ENCODE results near the gene SLC25A10.

DNA sequence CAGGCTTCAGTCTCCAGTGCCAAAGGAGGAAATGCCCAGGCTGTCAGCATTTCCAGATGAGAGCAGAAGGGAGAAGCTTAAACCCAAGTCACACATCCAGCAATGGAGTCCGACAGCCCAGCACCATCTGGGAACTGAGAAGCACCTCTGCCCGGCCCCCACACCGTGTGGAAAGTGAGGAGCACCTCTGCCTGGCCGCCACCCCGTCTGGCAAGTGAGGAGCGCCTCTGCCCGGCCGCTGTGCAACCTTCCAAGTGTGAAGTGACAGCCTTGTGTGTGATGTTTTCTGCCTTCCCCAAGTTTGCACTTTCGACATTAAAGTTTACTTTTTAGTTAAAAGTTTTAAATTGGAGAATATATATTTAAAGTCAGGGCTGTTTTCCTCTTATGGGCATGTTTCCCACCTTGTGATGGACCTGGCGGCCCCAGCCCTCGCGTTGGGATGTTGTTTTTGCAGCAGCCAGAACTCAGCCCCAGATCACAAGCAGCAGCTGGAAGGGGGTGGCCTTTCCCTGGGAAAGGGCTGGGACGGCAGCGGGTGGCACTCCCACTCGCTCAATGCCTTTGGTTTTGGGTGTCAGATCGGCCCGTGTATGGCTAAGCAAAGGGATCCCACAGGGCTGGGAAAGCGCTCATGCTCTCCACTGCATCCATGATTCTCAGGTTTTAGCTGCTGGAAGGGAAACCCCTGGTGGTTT, 38.4 kb upstream of the SLC25A10 start:
- TF ChIP-seq EZH2phosphoT487 (IDR thresholded peaks at IDR 0.05; ENCODE audit: low read length) = no peak
- TF ChIP-seq, protein P1, sequence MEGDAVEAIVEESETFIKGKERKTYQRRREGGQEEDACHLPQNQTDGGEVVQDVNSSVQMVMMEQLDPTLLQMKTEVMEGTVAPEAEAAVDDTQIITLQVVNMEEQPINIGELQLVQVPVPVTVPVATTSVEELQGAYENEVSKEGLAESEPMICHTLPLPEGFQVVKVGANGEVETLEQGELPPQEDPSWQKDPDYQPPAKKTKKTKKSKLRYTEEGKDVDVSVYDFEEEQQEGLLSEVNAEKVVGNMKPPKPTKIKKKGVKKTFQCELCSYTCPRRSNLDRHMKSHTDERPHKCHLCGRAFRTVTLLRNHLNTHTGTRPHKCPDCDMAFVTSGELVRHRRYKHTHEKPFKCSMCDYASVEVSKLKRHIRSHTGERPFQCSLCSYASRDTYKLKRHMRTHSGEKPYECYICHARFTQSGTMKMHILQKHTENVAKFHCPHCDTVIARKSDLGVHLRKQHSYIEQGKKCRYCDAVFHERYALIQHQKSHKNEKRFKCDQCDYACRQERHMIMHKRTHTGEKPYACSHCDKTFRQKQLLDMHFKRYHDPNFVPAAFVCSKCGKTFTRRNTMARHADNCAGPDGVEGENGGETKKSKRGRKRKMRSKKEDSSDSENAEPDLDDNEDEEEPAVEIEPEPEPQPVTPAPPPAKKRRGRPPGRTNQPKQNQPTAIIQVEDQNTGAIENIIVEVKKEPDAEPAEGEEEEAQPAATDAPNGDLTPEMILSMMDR (IDR thresholded peaks at IDR 0.05; ENCODE audit: low read length) = no peak
- TF ChIP-seq EZH2 (optimal IDR thresholded peaks at IDR 0.05; ENCODE audit: low read depth, low read length) = no peak

All from MM.1S (cell line).